ENCODE measurements around the gene PALLD.

Gene PALLD

DNA sequence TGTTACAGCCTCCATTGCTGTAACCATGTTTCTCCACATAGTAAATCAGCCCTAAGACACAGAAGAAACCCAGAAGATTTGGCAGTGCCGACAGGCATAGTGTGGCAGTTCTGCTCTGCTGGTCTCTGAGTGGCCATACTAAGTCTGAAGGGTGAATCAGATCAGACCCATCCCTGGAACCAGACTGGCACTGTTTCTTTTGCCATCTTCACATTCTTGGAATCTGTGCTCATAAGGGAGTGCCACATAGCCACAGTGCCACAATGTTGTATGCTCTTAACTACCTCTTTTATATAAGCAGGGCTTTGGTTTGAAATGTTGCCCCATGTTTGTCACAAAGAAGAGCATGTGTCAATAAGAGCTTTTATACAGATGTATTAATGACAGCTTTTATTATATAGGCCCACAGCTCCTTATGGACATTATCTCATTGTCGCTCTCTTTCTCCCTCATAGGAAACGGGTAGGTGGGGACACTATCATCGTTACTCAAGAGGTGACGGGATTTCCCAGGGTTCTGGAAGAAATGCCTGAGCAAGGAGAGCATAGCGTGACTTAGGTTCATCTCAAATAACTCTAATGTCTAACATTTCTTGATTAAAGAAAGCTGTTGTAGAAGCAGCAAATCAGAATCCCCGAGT lies 385.0 kb downstream of the PALLD start:
- Histone ChIP-seq H3K9me3 (ENCODE audit: insufficient read depth, low read length, severe bottlenecking) (no peaks in the 10 kb centered on the region), H3K9ac (ENCODE audit: low read depth, low read length) (no peak overlapping the region), H4K20me1 (ENCODE audit: insufficient read depth, low read length) (no peaks in the 10 kb centered on the region), H3K79me2 (ENCODE audit: insufficient read depth, low read length) (no peaks in the 10 kb centered on the region), H3K4me1 (ENCODE audit: insufficient read depth, low read length) (no peaks in the 10 kb centered on the region), H3K36me3 (ENCODE audit: insufficient read depth, low read length) (no peaks in the 10 kb centered on the region), H3K27ac (ENCODE audit: low read length) (no peak overlapping the region), H2AFZ (ENCODE audit: low read depth, low read length) (no peak overlapping the region), H3K27me3 (ENCODE audit: insufficient read depth, low read length, poor library complexity) (no peaks in the 10 kb centered on the region), H3K4me3 (ENCODE audit: low read depth in 1 of 2, low read length in 2 of 2) (no peak overlapping the region), H3K4me2 (ENCODE audit: insufficient read depth, low read length) (no peak overlapping the region)
- no peak for ATAC-seq (ENCODE audit: insufficient read depth, low read depth)
- DNase-seq: no peak
- TF ChIP-seq EZH2 (IDR thresholded peaks at IDR 0.05; ENCODE audit: borderline replicate concordance, low read depth, low read length, severe bottlenecking): no peak
- TF ChIP-seq, protein P1, sequence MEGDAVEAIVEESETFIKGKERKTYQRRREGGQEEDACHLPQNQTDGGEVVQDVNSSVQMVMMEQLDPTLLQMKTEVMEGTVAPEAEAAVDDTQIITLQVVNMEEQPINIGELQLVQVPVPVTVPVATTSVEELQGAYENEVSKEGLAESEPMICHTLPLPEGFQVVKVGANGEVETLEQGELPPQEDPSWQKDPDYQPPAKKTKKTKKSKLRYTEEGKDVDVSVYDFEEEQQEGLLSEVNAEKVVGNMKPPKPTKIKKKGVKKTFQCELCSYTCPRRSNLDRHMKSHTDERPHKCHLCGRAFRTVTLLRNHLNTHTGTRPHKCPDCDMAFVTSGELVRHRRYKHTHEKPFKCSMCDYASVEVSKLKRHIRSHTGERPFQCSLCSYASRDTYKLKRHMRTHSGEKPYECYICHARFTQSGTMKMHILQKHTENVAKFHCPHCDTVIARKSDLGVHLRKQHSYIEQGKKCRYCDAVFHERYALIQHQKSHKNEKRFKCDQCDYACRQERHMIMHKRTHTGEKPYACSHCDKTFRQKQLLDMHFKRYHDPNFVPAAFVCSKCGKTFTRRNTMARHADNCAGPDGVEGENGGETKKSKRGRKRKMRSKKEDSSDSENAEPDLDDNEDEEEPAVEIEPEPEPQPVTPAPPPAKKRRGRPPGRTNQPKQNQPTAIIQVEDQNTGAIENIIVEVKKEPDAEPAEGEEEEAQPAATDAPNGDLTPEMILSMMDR (IDR thresholded peaks at IDR 0.05; ENCODE audit: borderline replicate concordance, extremely low read depth, low read length, poor library complexity, severe bottlenecking): no peak

DNA sequence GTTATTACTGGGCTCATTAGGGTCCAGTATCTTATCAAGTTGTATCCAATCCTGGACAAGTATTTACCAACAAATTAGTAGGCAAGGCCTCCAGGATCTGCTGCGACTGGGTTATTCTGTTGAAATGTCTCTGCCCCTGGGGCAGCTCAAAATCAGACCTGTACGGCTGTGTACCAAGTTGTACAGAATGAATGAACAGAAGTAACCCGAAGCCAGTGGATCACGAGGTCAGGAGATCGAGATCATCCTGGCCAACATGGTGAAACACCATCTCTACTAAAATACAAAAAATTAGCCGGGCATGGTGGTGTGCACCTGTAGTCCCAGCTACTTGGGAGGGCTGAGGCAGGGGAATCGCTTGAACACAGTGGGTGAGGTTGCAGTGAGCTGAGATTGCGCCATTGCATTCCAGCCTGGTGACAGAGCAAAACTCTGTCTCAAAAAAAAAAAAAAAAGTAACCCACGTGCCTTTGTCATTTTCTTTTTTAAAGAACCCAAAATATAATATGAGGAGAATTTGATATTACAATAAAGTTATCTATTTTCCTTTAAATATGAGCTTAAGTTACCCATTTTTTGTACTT lies 385.9 kb downstream of the PALLD start:
- no peak overlapping the region for H2AFZ ChIP-seq (ENCODE audit: low read depth, low read length)
- no peak overlapping the region for H3K4me2 ChIP-seq (ENCODE audit: insufficient read depth, low read length)
- H3K4me3 ChIP-seq (ENCODE audit: low read depth in 1 of 2, low read length in 2 of 2): no peak overlapping the region
- DNase-seq (no peak), ATAC-seq (ENCODE audit: insufficient read depth, low read depth) (no peak)
- H3K27me3 ChIP-seq (ENCODE audit: insufficient read depth, low read length, poor library complexity): no peaks in the 10 kb centered on the region
- H3K36me3 ChIP-seq (ENCODE audit: insufficient read depth, low read length): no peaks in the 10 kb centered on the region
- no peak for TF ChIP-seq EZH2 (IDR thresholded peaks at IDR 0.05; ENCODE audit: borderline replicate concordance, low read depth, low read length, severe bottlenecking)
- TF ChIP-seq, protein P1 (IDR thresholded peaks at IDR 0.05; ENCODE audit: borderline replicate concordance, extremely low read depth, low read length, poor library complexity, severe bottlenecking): no peak
- H3K9me3 ChIP-seq (ENCODE audit: insufficient read depth, low read length, severe bottlenecking): no peaks in the 10 kb centered on the region
- no peaks in the 10 kb centered on the region for H3K4me1 ChIP-seq (ENCODE audit: insufficient read depth, low read length)
- H3K9ac ChIP-seq (ENCODE audit: low read depth, low read length): no peak overlapping the region
- H4K20me1 ChIP-seq (ENCODE audit: insufficient read depth, low read length): no peaks in the 10 kb centered on the region
- H3K79me2 ChIP-seq (ENCODE audit: insufficient read depth, low read length): no peaks in the 10 kb centered on the region
- no peak overlapping the region for H3K27ac ChIP-seq (ENCODE audit: low read length)

DNA sequence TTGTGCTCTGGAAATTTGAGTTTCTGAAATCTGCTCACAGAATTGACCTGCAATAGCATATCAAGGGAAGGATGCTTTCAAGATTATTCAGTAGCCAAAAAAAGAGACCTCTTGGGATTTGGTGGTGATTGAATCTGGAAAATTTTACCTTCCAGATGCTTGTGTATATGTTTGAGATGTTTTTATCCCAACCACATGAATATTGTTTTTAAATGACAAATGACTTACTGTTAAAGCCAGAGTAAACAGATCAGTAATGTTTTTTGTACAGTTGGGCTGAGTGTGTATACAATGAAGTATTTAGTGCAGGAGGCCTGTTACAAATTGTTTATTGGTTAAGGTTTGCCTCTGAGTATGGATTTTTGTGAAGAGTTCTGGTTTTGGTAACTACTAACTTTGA lies 386.7 kb downstream of the PALLD start:
- H3K9ac ChIP-seq (ENCODE audit: low read depth, low read length): no peak overlapping the region
- no peaks in the 10 kb centered on the region for H3K4me1 ChIP-seq (ENCODE audit: insufficient read depth, low read length)
- H3K36me3 ChIP-seq (ENCODE audit: insufficient read depth, low read length): no peaks in the 10 kb centered on the region
- no peak overlapping the region for H3K4me3 ChIP-seq (ENCODE audit: low read depth in 1 of 2, low read length in 2 of 2)
- no peaks in the 10 kb centered on the region for H3K27me3 ChIP-seq (ENCODE audit: insufficient read depth, low read length, poor library complexity)
- no peak overlapping the region for H2AFZ ChIP-seq (ENCODE audit: low read depth, low read length)
- no peaks in the 10 kb centered on the region for H3K79me2 ChIP-seq (ENCODE audit: insufficient read depth, low read length)
- H3K4me2 ChIP-seq (ENCODE audit: insufficient read depth, low read length): no peak overlapping the region
- H3K9me3 ChIP-seq (ENCODE audit: insufficient read depth, low read length, severe bottlenecking): no peaks in the 10 kb centered on the region
- DNase-seq: no peak
- no peak for ATAC-seq (ENCODE audit: insufficient read depth, low read depth)
- H4K20me1 ChIP-seq (ENCODE audit: insufficient read depth, low read length): no peaks in the 10 kb centered on the region
- TF ChIP-seq EZH2 (IDR thresholded peaks at IDR 0.05; ENCODE audit: borderline replicate concordance, low read depth, low read length, severe bottlenecking): no peak
- TF ChIP-seq, protein P1 (IDR thresholded peaks at IDR 0.05; ENCODE audit: borderline replicate concordance, extremely low read depth, low read length, poor library complexity, severe bottlenecking): no peak
- H3K27ac ChIP-seq (ENCODE audit: low read length): no peak overlapping the region
